ENCODE results near the gene NAT10.

The NAT10 gene

GRCh38 chr11:34105957-34106504 is 602 bp downstream of the NAT10 start:
- DNase-seq (ENCODE audit: low read depth), result peak; percentile 49
- no peak for TF ChIP-seq CTCF (conservative IDR thresholded peaks at IDR 0.05; ENCODE audit: low read depth, low read length)
- H3K4me3 ChIP-seq (ENCODE audit: low read depth, low read length), result peak overlapping the region; percentile 68

GRCh38 chr11:34111722-34112270 is 6.4 kb downstream of the NAT10 start:
- TF ChIP-seq CTCF (conservative IDR thresholded peaks at IDR 0.05; ENCODE audit: low read depth, low read length), result no peak
- no peak for DNase-seq (ENCODE audit: low read depth)
- no peak overlapping the region for H3K4me3 ChIP-seq (ENCODE audit: low read depth, low read length)

- DNase-seq (ENCODE audit: low read depth), result no peak
- TF ChIP-seq CTCF (conservative IDR thresholded peaks at IDR 0.05; ENCODE audit: low read depth, low read length), result no peak
Observed at GRCh38 chr11:34114014-34114413, 8.6 kb downstream of the NAT10 start.

GRCh38 chr11:34114471-34114870 is 9.0 kb downstream of the NAT10 start:
- TF ChIP-seq CTCF (conservative IDR thresholded peaks at IDR 0.05; ENCODE audit: low read depth, low read length), result no peak
- H3K4me3 ChIP-seq (ENCODE audit: low read depth, low read length), result no peak overlapping the region
- peak; percentile 18 for DNase-seq (ENCODE audit: low read depth)

More at GRCh38 chr11:34114014-34114413, 8.6 kb downstream of the NAT10 start:
- no peak overlapping the region for H3K4me3 ChIP-seq (ENCODE audit: low read depth, low read length)

GRCh38 chr11:34120651-34121050 is 15.2 kb downstream of the NAT10 start:
- no peak for DNase-seq (ENCODE audit: low read depth)
- H3K4me3 ChIP-seq (ENCODE audit: low read depth, low read length), result no peak overlapping the region
- TF ChIP-seq CTCF (conservative IDR thresholded peaks at IDR 0.05; ENCODE audit: low read depth, low read length), result no peak

GRCh38 chr11:34124885-34125668 is 19.6 kb downstream of the NAT10 start:
- peak; percentile 23 for DNase-seq (ENCODE audit: low read depth)
- H3K4me3 ChIP-seq (ENCODE audit: low read depth, low read length), result no peak overlapping the region
- TF ChIP-seq CTCF (conservative IDR thresholded peaks at IDR 0.05; ENCODE audit: low read depth, low read length), result no peak

Data from choroid plexus epithelial cell (primary cell).